Iris pigment epithelial cell (primary cell): Measurements from ENCODE around the gene STH.
A peak's percentile ranks its signal among the peaks of the same experiment; 100 is the strongest.

Experiments used
- DNase-seq: peaks from one replicate; pipeline ENCODE4 v3.0.0-alpha.2; 2011; ENCODE audit warnings: low read depth

The STH gene

DNA sequence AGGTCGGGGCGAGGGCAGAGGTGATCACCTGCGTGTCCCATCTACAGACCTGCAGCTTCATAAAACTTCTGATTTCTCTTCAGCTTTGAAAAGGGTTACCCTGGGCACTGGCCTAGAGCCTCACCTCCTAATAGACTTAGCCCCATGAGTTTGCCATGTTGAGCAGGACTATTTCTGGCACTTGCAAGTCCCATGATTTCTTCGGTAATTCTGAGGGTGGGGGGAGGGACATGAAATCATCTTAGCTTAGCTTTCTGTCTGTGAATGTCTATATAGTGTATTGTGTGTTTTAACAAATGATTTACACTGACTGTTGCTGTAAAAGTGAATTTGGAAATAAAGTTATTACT lies 28.9 kb downstream of the STH start:
- DNase-seq, result no peak

DNA sequence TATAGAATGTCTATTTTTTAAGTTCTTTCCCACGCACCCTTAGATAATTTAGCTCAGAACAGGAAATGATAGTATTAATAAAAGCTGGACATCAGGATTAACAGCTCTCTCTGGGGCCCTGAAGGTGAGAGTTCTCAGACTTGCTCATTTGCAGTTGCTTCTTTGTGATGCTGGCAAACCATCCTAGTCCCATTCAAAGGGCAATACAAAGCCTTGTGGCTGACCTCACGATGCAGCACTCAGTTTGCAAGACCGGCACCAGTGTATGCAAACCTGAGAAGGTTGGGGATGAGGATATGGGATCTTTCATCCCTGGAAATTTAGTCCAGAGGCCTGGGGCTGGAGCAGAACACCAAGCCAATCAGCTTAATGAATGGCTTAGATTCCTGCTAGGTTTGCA lies 29.3 kb downstream of the STH start:
- no peak for DNase-seq

DNA sequence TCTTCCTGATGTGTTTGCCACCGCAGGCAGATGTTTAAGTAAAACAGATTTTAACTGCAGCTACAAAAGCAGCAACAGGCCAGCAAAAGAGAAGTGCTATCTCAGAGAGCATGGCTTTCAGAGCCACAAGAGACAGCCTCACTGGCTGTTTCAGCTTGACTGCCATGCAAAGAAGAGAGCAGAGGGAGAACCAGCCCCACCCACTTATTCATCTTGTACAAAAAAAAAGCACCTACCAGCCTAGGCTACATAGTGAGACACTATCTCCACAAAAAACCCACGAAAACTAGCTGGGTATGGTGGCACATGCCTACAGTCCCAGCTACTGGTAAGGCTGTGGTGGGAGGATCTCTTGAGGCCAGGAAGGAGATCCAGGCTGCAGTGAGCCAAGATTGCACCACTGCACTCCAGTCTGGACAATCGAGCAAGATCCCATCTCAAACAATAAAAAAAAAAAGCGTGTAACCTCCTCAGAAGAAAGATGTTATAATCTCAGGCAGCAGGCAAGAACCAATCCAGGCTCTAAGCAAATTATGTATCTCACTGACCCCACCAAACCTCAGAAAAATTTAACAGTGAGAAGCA lies 30.0 kb downstream of the STH start:
- no peak for DNase-seq

GRCh38 chr17:46029627-46030026 lies 30.6 kb downstream of the STH start:
- DNase-seq, result no peak

DNA sequence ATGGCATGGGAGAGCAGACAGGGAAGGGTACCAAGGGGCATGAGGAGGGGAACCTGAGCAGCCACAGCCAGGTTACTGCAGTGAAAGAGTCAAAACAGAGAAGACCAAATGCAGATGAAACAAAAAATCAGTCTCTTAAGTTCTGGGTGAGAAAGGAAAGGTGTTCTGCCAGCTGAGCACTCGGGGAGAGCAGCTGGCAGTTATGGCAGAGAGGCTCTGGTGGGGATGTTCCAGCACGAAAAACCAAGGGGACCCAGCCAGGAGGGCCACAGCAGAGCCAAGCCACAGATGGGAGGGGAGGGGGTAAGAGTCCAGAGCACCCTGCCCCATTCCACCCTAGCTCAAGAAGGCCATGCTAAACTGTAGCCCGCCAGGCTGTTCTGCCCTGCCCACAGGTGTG lies 31.7 kb downstream of the STH start:
- DNase-seq, result no peak

GRCh38 chr17:46031440-46031839 lies 32.4 kb downstream of the STH start:
- DNase-seq, result no peak

GRCh38 chr17:46031920-46032319 lies 32.9 kb downstream of the STH start:
- DNase-seq, result no peak

DNA sequence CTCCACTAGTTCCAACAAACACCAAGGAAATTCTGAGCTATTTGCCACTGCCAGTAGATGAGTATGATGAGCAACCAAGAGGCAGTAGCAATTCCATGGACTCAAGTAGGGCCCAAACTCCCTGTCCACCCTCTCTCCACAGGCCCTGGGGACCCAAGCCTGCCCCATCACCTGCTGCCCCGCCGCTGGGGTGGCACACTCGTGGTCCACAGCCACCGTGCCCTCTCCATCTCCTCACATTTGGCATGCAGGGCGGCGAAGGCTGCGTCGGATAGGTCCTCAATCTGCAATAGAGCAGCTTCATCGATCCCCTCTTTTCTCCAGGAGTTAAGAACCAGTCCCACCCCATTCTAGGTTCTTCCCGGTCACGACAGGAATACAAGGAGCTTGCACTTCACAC lies 33.9 kb downstream of the STH start:
- no peak for DNase-seq

DNA sequence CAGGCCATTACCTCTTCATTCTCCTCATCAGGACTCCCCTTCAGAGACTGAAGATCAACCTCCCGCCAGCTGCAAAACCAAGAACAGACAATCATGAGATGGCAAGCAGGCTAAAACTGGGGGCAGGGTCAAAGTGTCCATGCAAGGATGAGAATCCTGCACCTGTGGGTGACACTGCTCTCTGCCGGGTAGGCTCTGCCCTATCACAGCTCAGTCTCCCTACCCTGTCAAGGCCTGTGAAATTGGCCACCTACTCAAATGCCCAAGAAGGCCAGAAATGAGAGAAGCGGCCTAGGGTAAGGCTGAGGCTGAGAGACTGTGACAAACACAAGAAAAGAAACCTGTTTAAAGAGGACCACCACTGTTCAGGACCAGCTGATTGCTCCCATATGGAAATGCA lies 34.3 kb downstream of the STH start:
- no peak for DNase-seq

DNA sequence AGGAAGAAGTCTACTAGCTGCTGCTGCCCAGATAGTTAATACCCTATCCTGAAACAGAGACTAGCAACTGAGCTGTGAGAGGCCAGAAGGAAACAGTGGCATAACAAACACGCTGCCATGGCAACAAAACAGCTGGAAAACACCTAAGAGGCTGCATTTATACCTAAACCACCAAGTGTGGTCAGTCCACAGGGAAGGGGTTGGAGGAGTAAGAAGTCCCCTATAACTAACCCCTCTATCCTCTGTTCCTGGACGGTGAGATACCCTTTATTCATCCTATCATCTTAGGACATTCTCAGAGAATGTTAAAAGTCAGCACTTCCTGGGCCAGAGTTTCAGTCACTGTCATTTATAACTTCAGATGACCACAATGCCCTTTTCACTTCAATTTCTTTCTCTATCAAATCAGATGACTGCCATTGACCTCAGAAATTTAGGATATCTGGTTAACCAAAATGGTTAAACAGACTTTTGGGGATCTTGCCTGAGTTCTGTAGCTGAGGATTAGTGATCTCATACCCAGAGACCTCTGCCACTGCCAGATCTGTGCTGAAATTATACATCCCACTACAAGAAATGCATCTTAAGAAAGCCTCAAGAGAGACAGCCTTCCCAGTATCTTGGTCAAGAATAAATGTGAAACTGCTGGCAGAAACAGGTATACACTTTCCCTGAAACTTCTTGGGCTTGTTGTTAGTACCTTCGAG lies 36.2 kb downstream of the STH start:
- peak; percentile 31 for DNase-seq

GRCh38 chr17:46036491-46036890 lies 37.4 kb downstream of the STH start:
- no peak for DNase-seq

GRCh38 chr17:46037722-46038255 lies 38.7 kb downstream of the STH start:
- no peak for DNase-seq

DNA sequence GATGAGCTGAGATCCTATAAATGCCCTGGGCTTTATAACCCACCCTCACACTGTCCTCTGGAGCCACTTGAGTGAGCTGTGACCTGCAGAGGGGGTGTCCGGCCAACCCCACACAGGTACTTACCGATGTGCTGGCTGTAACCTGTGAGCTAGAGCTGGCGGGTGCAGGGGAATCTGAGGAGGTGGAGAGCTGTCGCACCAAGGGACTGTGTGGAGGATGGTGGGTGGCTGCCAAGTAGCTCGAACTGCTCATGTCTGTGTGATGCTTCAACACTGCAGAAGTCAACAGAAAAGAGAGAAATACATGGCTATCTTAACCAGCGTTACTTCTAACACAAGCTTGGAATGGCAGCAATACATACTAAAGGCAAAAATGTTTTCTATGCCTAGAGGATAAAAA lies 39.4 kb downstream of the STH start:
- no peak for DNase-seq

- no peak for DNase-seq
Observed at GRCh38 chr17:46038937-46039336, 39.9 kb downstream of the STH start.

DNA sequence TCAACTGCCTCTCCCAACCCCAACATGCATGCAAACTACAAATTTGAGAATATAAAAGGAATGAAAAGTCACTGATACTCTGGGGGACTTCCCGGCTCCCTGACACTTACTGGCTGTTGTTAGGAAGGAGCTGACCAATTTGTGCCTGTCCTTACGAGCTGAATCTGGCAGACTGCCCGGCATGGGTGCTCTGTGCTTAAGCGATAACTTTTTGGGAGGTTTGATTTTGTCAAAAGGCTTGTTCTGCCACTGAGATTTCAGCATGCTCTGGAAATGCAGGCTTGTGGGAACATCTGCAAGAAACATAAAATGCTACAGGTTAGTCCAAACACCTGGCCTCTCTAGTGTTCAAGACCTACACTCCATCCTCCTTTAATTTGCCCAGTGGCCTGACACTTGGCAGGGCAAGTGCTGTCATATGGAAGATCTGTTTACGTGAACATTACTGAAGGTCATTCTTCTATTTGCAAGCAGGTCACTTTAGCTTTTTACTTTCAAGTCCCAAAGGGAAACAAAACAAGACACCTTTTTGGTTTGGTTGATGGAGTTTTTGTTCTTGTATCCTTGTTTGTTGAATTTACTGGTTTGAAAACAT lies 40.6 kb downstream of the STH start:
- DNase-seq, result no peak

- DNase-seq, result no peak
Observed at GRCh38 chr17:46042246-46042645, 43.2 kb downstream of the STH start.

GRCh38 chr17:46042925-46043324 lies 43.9 kb downstream of the STH start:
- DNase-seq, result no peak

- no peak for DNase-seq
Observed at GRCh38 chr17:46043606-46044005, 44.6 kb downstream of the STH start.

DNA sequence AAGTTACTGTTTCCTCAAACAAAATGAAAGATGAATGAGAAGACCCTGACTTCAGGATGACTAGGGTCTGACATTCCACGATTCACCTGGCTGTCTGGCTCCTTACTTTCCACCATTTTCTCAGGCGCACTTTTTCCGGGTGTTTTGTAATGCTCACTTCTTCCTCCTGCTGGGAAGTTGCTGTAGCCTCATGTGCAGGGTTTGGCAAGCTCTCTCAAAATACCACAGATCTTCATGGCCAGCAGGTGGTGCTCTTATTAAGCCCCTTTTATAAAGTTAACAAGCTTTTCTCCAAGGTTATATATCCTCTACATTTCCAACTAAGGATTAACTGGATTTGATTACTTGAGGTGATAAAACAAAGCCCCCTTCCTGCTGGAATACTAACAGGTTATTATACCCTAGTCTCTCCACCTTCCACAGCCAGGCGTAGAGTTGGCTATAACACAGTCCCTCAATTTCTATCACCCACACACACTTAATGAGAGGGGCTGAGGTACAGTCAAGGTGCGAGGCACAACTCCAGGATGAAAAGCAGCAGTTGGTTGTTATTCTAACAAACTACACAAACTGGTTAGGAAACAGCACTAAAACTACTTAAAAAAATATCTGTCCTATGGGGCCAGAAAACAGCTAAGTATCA lies 45.4 kb downstream of the STH start:
- peak; percentile 92 for DNase-seq

DNA sequence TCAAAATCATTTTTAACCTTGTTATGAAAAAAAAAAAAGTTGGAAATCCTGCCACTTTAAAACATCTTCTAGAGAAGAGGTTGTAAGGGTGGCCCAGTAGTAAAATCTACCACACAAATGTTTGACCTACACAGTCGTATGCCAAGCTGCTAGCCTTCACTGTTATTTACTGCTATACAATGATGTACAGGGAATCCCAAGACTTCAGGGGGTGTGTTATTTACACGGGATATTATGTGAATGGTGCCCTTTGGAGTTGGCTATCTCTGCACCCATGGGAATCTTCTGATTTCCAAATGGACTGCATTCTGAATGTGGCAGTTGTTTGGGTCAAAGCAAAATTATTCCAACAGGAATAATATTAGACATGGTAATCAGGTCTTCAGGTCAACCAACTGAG lies 45.9 kb downstream of the STH start:
- no peak for DNase-seq

DNA sequence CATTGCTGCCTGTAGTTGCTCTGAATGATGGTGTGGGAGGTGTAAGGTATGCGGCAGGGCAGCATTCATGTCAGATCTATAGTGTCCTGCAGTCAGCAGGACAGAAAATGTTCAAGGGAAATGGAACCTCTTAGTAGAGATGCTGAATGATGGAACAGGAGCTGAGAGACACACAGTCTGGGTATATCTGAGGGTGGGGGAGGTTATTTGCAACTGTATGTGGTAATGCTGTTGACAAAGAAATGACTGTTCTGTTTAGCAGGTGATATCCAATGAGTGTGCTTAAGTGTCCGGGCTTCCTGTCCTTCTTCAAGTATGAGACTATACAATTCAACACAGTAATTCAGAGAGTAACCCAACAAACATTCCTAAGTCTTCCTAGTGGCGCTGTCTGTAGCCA lies 46.6 kb downstream of the STH start:
- DNase-seq, result peak; percentile 27

- DNase-seq, result peak; percentile 36
Observed at GRCh38 chr17:46046957-46047356, 47.9 kb downstream of the STH start.

DNA sequence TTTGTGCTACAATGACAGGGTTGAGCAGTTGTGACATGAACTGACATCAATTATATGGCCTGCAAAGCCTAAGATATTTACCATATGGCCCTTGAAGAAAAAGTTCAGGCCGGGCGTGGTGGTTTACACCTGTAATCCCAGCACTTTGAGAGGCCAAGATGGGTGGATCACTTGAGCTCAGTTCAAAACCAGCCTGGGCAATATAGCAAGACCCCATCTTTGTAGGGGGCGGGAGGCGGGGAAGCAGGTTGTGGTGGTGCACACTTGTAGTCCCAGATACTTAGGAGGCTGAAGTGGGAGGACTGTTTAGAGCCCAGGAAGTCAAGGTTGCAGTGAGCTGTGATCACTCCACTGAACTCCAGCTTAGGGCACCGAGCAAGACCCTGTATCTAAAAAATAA lies 48.3 kb downstream of the STH start:
- no peak for DNase-seq
